Measurements from ENCODE around the gene TMEM232.

GRCh38 chr5:110687485-110687884 is 39.0 kb downstream of the TMEM232 start:
- TF ChIP-seq CTCF (IDR thresholded peaks at IDR 0.05 in 4 of 5, conservative IDR thresholded peaks at IDR 0.05 in 1 of 5) (no peak), POLR2A (IDR thresholded peaks at IDR 0.05) (no peak)
